Posterior cingulate gyrus (tissue), 11 donors: ENCODE data around the gene MEA1.
"Not testable (repeated sequence)": the region's sequence is repeated elsewhere in the genome, so short reads cannot be mapped to it uniquely, and the experiment has no call there.

Source experiments
- DNase-seq, 10 donors: peaks; one replicate each; pipeline versions ENCODE4 v3.0.0 to v3.0.0-alpha.2; 2020 to 2021; ENCODE audit warnings: mixed read lengths in 3 of 10
- intact Hi-C: fragments of 100-400 bp; cut with DNase I; formaldehyde crosslinking; loops from one replicate; pipeline ENCODE4 v1.15.1; 2023

The MEA1 gene

GRCh38 chr6:43014434-43014909 lies 726 bp upstream of the MEA1 start:
- no peak for DNase-seq
- intact Hi-C loops = loop anchor here (5.0 to 10.0 kb wide), 2 partner anchors 82 to 160 kb away; partner anchors contain the start of gene SRF

DNA sequence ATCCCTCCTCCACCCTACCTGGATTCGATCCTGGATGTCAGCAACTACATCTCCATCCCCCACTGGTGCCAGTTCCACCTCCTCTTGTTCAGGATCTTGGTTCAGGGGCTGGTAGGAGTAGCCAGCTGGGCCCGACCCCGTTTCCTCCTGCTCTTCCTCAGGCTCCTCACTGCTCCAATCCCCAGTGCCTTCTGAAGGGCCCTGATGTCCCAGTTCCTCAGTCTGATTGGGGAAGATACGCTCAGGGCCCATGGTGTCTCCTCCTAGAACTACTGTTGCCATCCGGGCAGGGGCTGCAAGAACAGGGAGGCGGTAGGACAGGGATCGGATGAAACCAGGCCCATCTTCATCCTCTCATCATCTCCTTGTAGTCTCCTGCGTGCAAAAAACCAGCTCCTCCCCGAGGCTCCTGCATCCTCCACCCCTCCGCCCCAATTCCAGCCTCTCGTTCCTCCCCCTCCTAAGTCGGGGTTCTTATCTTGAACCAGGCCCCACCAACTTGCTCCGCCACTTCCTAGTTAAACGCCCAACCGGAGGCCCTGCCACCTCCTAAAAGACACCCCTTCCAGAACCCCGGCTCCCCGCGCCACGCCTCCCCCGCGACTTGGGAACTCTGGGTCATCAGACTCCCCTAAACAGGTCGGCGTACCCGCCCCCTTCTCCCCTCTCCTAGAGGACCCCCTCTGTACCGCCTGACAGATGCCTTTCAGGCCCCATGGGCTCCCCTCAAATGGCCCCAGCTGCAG lies 476 bp downstream of the MEA1 start:
- intact Hi-C loops = loop anchor here (5.0 to 10.0 kb wide), 2 partner anchors 81 to 162 kb away; partner anchors contain the start of gene SRF

DNA sequence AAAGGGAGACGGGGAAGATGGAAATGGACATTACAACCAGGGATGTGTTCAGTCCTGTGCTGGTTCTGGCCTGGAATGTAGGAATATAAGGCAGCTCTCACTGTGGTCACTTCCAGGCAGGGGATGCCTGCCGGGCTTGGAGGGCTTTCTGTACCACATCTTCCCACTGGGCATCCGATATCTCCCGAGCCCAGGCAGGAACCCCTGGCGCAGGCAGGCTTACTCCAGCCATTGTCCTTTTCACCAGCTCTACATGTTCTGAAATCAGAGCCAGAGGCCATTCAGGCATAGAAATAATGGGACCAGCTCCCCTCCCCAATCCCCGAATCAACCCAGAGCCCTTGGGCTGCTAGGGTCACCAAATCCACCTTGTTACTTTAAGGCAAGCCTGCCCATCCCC lies 1.4 kb downstream of the MEA1 start:
- intact Hi-C loops = loop anchor here (5.0 to 10.0 kb wide), 2 partner anchors 80 to 162 kb away; partner anchors contain the start of gene SRF
- DNase-seq = peak in 2 of 10 donors; percentile 43 to 69

More for the DNA sequence above, 476 bp downstream of the MEA1 start:
- DNase-seq = peak in 1 of 10 donors; percentile 11

- peak in 2 of 10 donors; percentile 43 to 61 for DNase-seq
- intact Hi-C loops = loop anchor here (5.0 to 10.0 kb wide), 2 partner anchors 79 to 164 kb away; partner anchors contain the start of gene SRF
Observed at GRCh38 chr6:43011207-43011606, 2.5 kb downstream of the MEA1 start.

- intact Hi-C loops = no loop called here
- DNase-seq = peak in 5 of 10 donors; percentile 28 to 89 (median 54)
Observed at GRCh38 chr6:43009124-43009523, 4.6 kb downstream of the MEA1 start.

DNA sequence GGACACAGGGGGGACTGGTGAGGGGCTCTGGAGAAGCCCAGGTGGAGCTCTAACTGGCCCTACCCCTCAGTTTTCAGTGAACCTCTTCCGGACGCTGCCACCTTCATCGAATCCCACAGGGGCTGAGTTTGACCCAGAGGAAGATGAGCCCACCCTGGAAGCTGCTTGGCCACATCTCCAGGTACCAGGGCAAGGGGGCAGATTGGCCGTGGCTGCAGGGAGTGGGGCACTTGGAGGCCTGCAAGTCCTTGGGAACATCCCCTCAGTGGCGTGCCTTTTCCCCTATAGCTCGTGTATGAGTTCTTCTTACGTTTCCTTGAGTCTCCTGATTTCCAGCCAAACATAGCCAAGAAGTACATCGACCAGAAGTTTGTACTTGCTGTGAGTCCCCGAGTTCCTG lies 6.6 kb downstream of the MEA1 start:
- peak in 2 of 10 donors; percentile 29 to 52 for DNase-seq
- intact Hi-C loops = no loop called here

- intact Hi-C loops = no loop called here
- DNase-seq = peak in 2 of 10 donors; percentile 24 to 79
Observed at GRCh38 chr6:43006251-43006650, 7.5 kb downstream of the MEA1 start.

GRCh38 chr6:43005844-43006243 lies 7.9 kb downstream of the MEA1 start:
- intact Hi-C loops = no loop called here
- DNase-seq = peak in 2 of 10 donors; percentile 24 to 31

- DNase-seq = peak in 1 of 10 donors; percentile 9
- intact Hi-C loops = no loop called here
Observed at GRCh38 chr6:43001843-43002242, 11.9 kb downstream of the MEA1 start.

GRCh38 chr6:42998205-42998604 lies 15.5 kb downstream of the MEA1 start:
- peak in 1 of 10 donors; percentile 8 for DNase-seq
- intact Hi-C loops = not testable (repeated sequence)

GRCh38 chr6:42996513-42996912 lies 17.2 kb downstream of the MEA1 start:
- intact Hi-C loops = no loop called here

DNA sequence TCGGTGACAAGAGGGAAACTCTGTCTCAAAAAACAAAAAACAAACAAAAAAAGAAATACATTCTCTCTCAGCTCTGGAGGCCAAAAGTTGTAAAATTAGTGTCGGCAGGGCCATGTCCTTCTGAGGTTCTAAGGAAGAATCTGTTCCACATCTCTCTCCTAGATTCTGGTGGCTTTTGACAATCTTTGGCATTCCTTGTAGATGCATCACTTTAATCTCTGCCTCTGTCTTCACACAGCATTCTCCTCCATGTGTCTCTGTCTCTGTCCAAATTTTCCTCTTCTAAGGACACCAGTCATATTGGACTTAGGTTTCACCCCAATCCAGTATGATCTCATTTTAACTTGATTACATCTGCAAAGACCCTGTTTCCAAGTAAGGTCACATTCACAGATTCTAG lies 20.3 kb downstream of the MEA1 start:
- intact Hi-C loops = no loop called here
- no peak for DNase-seq

More at GRCh38 chr6:42996513-42996912, 17.2 kb downstream of the MEA1 start:
- DNase-seq = peak in 1 of 10 donors; percentile 16

DNA sequence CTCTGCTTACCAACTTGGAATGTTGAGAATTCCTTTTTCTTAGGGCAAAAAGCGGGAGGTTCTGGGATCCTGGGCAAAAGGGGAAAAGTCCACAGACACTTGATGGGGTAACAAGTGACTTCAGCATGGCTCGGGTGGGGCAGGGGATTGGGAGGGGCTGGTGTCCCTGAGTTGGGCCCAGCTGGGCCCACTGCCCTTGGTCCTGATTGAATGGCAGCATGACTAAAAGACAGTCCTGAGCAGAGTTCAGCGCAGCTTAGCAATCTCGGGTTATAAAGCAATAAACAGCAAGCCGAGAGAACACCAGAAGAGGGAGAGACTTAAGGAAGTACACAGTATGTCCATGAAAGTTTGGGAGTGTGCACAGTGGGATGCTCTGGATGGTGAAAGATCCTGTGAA lies 23.8 kb downstream of the MEA1 start:
- intact Hi-C loops = loop anchor here (10.0 kb wide), 1 partner anchor 65 kb away; the partner anchor contains the start of genes CUL7, KLC4 and MRPL2

DNA sequence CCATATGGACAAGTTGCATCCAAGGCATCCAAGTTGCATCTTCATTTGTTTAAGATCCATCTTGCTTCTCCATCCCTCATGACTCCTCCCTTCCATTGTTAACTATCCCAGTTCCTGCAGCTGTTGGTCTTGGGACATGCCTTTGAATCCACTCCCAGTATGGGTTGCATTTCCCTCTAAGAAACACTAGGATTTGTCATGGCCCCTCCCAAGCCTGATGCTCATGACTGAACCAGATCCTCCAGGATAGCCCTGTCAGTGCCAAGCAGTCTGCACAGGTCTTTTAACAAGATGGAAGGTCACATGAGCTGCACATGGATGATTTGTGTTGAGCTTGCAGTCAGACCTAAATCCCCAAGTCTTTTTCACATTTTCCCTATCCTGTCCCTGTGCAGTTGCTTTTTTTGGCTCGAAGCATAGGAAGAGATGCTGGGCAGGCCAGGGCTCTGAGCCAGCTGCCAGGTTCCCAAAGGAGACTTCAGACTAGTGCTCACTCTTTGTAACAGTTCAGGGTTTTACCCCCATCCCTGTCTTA lies 25.2 kb downstream of the MEA1 start:
- DNase-seq = peak in 1 of 10 donors; percentile 29
- intact Hi-C loops = loop anchor here (10.0 kb wide), 1 partner anchor 66 kb away; the partner anchor contains the start of genes CUL7, KLC4 and MRPL2

More for the DNA sequence above, 23.8 kb downstream of the MEA1 start:
- peak in 1 of 10 donors; percentile 14 for DNase-seq

- peak in 2 of 10 donors; percentile 26 to 35 for DNase-seq
- intact Hi-C loops = loop anchor here (10.0 kb wide), 1 partner anchor 67 kb away; the partner anchor contains the start of genes CUL7, KLC4 and MRPL2
Observed at GRCh38 chr6:42987533-42988451, 26.0 kb downstream of the MEA1 start.

DNA sequence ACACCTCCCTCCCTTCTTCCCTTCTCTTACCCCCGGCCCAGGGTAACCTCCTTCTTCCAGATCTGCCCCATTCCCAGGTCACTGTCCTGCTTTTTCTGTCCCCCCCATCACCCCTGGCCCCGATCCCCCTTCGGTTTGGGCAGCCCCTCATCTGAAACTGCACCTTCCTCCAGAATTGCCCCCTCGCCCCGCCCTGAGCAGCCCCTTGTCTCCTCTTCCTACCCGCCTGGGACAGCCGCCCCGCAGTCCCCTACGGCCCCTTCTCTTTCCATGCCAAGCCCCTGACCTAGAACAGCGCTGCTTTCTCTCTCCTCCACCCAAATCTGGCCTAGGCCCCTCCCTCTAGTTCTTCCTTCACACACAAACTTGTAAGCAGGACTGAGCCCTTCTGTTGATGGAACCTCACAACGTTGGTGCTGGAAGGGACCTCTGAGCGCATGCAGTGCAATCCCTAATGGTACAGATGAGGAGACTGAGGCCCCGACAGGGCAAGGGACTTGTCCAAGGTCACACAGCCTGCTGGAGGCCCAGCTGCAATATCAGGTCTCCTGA lies 28.7 kb downstream of the MEA1 start:
- DNase-seq = peak in 1 of 10 donors; percentile 44
- intact Hi-C loops = loop anchor here (10.0 kb wide), 1 partner anchor 70 kb away; the partner anchor contains the start of genes CUL7, KLC4 and MRPL2

- intact Hi-C loops = loop anchor here (10.0 kb wide), 1 partner anchor 71 kb away; the partner anchor contains the start of genes CUL7, KLC4 and MRPL2
- peak; percentile 95 to 100 (median 97) for DNase-seq
Observed at GRCh38 chr6:42984001-42984923, 29.5 kb downstream of the MEA1 start, which contains the start of gene PPP2R5D. Gene PPP2R5D, plus strand, starts transcription at chr6:42984570. Its CDS starts 108 bp downstream, at chr6:42984678.

GRCh38 chr6:42981836-42982235 lies 31.9 kb downstream of the MEA1 start:
- DNase-seq = no peak
- intact Hi-C loops = loop anchor here (10.0 kb wide), 1 partner anchor 73 kb away; the partner anchor contains the start of genes CUL7, KLC4 and MRPL2
